CD4-positive, alpha-beta T cell (primary cell): ENCODE data around the gene CRYL1. TPM values are rescaled to one million over a fixed set of nuclear protein-coding genes. Genes with fewer than 3 reads are reported as not detected.

ENCODE experiments used
- ATAC-seq: fragments of 200-7000 bp; cut with Tn5 transposase; one replicate; pipeline ENCODE4 v1.10.0; 2022; ENCODE audit warnings: mild to moderate bottlenecking; ENCODE audit not compliant: poor library complexity
- CTCF ChIA-PET: fragments of 350-600 bp; sonication (Branson Sonifier 250); formaldehyde crosslinking; loops from one replicate; lab custom pipeline; 2021; ENCODE audit warnings: antibody characterized with exemption, inconsistent platforms; lab: Charles Lee
- POLR2A ChIA-PET: fragments of 350-600 bp; sonication (Branson Sonifier 250); formaldehyde crosslinking; loops from one replicate; lab custom pipeline; 2021; ENCODE audit warnings: antibody characterized with exemption, inconsistent platforms; lab: Charles Lee
- DNase-seq, 14 experiments: peaks; one replicate each; pipeline ENCODE4 v3.0.0-alpha.2; 2013 to 2020; ENCODE audit warnings: mixed read lengths in 2 of 14
- H3K27ac ChIP-seq, 2 donors: one replicate each; pipeline versions ENCODE4 v1.5.1 to v1.7.0; 2013; ENCODE audit warnings: low read length in 2 of 2, low read depth in 1 of 2, mild to moderate bottlenecking in 1 of 2
- H3K27me3 ChIP-seq, 2 experiments: 1 replicate in 1 of 2; 2 replicates in 1 of 2; pipeline versions ENCODE4 v1.6.1 to v1.7.0; 2013; ENCODE audit warnings: low read length in 2 of 2, control low read depth in 1 of 2, mild to moderate bottlenecking in 1 of 2, moderate library complexity in 1 of 2; ENCODE audit not compliant: insufficient read depth in 2 of 2, control insufficient read depth in 1 of 2
- H3K36me3 ChIP-seq: one replicate; pipeline ENCODE4 v1.6.1; 2013; ENCODE audit warnings: low read length, control low read depth; ENCODE audit not compliant: insufficient read depth
- H3K4me1 ChIP-seq: one replicate; pipeline ENCODE4 v1.6.1; 2013; ENCODE audit warnings: low read length, control low read depth; ENCODE audit not compliant: insufficient read depth
- H3K4me3 ChIP-seq: one replicate; pipeline ENCODE4 v1.5.1; 2013; ENCODE audit warnings: mild to moderate bottlenecking, low read length, moderate library complexity
- H3K9me3 ChIP-seq, 2 experiments: 1 replicate in 1 of 2; 2 replicates in 1 of 2; pipeline versions ENCODE4 v1.6.1 to v1.7.0; 2013; ENCODE audit warnings: low read length in 2 of 2, mild to moderate bottlenecking in 2 of 2, control low read depth in 1 of 2, moderate library complexity in 1 of 2; ENCODE audit not compliant: control insufficient read depth in 1 of 2, insufficient read depth in 1 of 2
- H3K27ac Mint-ChIP-seq: one replicate; pipeline ENCODE4 v1.8.0; 2020; ENCODE audit warnings: mixed read lengths
- H3K27me3 Mint-ChIP-seq: one replicate; pipeline ENCODE4 v1.8.0; 2021; ENCODE audit warnings: mixed read lengths
- H3K36me3 Mint-ChIP-seq: one replicate; pipeline ENCODE4 v1.8.0; 2021; ENCODE audit warnings: low read depth, mixed read lengths
- H3K4me1 Mint-ChIP-seq: one replicate; pipeline ENCODE4 v1.8.0; 2021; ENCODE audit warnings: low read depth, mixed read lengths
- H3K4me3 Mint-ChIP-seq: one replicate; pipeline ENCODE4 v1.8.0; 2020; ENCODE audit warnings: mild to moderate bottlenecking, mixed read lengths
- H3K9me3 Mint-ChIP-seq: one replicate; pipeline ENCODE4 v1.8.0; 2020; ENCODE audit warnings: mixed read lengths
- CTCF ChIP-seq: fragments of 200-600 bp; IDR thresholded peaks from one replicate; pipeline ENCODE4 v1.8.0; 2022; ENCODE audit warnings: antibody characterized with exemption, mild to moderate bottlenecking
- intact Hi-C, 2 experiments: fragments of 100-400 bp; cut with DNase I in 1 of 2; cut with micrococcal nuclease in 1 of 2; formaldehyde crosslinking; loops; one replicate each; pipeline versions ENCODE4 v1.15.1 to v1.9.0; 2023 to 2025; cut with DNase I, micrococcal nuclease
- total RNA-seq, 174 experiments: library from RNA in 2 of 174; stranded (reverse) in 2 of 174; gene quantifications; one replicate each; pipeline ENCODE4 v1.2.3 and lab custom pipeline; 2021 to 2026

CRYL1 gene
- total RNA-seq, 2 experiments from 2014 or later: 7.9 to 8.0 TPM

DNA sequence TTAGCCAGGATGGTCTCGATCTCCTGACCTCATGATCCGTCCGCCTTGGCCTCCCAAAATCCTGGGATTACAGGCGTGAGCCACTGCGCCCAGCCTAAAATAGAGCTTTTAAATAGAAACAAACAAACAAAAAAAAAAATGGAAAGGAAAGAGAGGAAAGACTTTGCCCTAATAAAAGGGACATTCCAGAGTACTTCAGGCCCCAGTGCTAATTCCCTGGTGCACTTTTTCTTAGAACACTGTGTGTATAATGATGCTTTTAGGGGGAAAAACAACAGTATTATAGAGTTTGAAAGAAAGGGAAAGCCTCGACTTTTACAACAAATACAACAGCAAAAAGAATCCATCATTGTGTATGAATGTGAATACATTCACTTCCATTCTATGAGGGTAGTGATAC lies 104.7 kb downstream of the CRYL1 start:
- Histone ChIP-seq H3K4me3 (no peak overlapping the region), H3K36me3 (no peaks in the 10 kb centered on the region), H3K27ac (no peak overlapping the region), H3K27me3 (no peaks in the 10 kb centered on the region), H3K4me1 (peaks cover 22% of the 10 kb centered on the region), H3K9me3 (peaks cover 0 to 4% of the 10 kb centered on the region in 2 experiments)
- Mint-ChIP-seq H3K4me1 (peaks cover 30% of the 10 kb centered on the region), H3K27ac (peak overlapping the region; percentile 28), H3K36me3 (peaks cover 17% of the 10 kb centered on the region), H3K4me3 (no peak overlapping the region), H3K27me3 (no peaks in the 10 kb centered on the region), H3K9me3 (peaks cover 3% of the 10 kb centered on the region)
- TF ChIP-seq CTCF: no peak
- POLR2A ChIA-PET: interaction anchor here (0.6 to 2.1 kb wide), 2 partner anchors 9 to 55 kb away, joined by 8 to 11 read pairs; no protein-coding TSS in a partner anchor
- CTCF ChIA-PET: interaction anchor here (0.9 kb wide), 1 partner anchor 9 kb away, joined by 3 read pairs; no protein-coding TSS in a partner anchor
- ATAC-seq (no peak), DNase-seq (no peak)
- intact Hi-C loops: no loop called here

GRCh38 chr13:20418953-20419352 lies 106.7 kb downstream of the CRYL1 start:
- Histone ChIP-seq H3K27ac (no peak overlapping the region), H3K9me3 (peaks cover 0 to 18% of the 10 kb centered on the region in 2 experiments), H3K4me3 (no peak overlapping the region), H3K4me1 (peaks cover 22% of the 10 kb centered on the region), H3K27me3 (no peaks in the 10 kb centered on the region), H3K36me3 (no peaks in the 10 kb centered on the region)
- ChIA-PET CTCF (no interaction called here), POLR2A (interaction anchor here (2.1 kb wide), 1 partner anchor 57 kb away, joined by 11 read pairs; no protein-coding TSS in a partner anchor)
- Mint-ChIP-seq H3K9me3 (peaks cover 3% of the 10 kb centered on the region), H3K4me1 (peaks cover 30% of the 10 kb centered on the region), H3K4me3 (no peak overlapping the region), H3K27me3 (no peaks in the 10 kb centered on the region), H3K27ac (peak overlapping the region; percentile 3), H3K36me3 (peaks cover 10% of the 10 kb centered on the region)
- intact Hi-C loops: no loop called here
- no peak for TF ChIP-seq CTCF
- ATAC-seq: no peak
- DNase-seq: no peak

DNA sequence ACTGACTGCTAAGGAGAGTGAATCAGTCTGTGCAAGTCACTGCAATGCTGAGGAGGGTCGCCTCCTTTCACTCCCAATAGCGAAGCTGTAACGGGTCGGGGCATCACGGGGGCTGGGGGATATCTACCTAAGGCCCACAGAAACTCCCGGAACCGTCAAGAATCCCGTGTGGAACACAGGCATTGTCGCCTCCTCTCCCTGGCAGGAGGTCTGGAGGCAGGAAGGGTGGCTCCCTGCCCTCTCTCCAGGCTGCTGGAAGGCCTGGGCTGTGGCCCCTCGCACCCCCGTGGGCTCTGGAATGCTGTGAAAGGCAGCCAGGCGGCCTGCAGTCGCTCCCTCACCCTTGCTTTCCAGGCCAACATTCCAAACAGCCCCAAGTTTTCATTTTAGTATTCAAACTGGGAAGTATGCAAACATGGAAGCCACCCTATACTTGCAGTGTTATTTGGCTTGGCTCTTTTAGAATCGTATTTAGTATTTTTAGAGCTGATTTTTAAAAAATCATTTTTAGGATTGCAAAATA lies 109.4 kb downstream of the CRYL1 start:
- Histone ChIP-seq H3K27me3 (no peaks in the 10 kb centered on the region), H3K36me3 (no peaks in the 10 kb centered on the region), H3K27ac (no peak overlapping the region), H3K4me1 (peaks cover 38% of the 10 kb centered on the region), H3K9me3 (peaks cover 0 to 18% of the 10 kb centered on the region in 2 experiments), H3K4me3 (no peak overlapping the region)
- no peak for TF ChIP-seq CTCF
- no peak overlapping the region for H3K27ac Mint-ChIP-seq
- ChIA-PET POLR2A (interaction anchor here (0.9 kb wide), 1 partner anchor 60 kb away, joined by 4 read pairs; no protein-coding TSS in a partner anchor), CTCF (no interaction called here)
- peaks cover 3% of the 10 kb centered on the region for H3K9me3 Mint-ChIP-seq
- peaks cover 10% of the 10 kb centered on the region for H3K36me3 Mint-ChIP-seq
- DNase-seq: no peak
- H3K4me1 Mint-ChIP-seq: peaks cover 45% of the 10 kb centered on the region
- no peak for ATAC-seq
- H3K27me3 Mint-ChIP-seq: no peaks in the 10 kb centered on the region
- intact Hi-C loops: no loop called here
- H3K4me3 Mint-ChIP-seq: no peak overlapping the region
